ELF-1 (cell line): ENCODE results near the gene AGPAT3.

Experiments
- DNase-seq: peaks from one replicate; pipeline ENCODE4 v3.0.0-alpha.2; 2016; ENCODE audit warnings: low read depth, low spot score

The AGPAT3 gene

DNA sequence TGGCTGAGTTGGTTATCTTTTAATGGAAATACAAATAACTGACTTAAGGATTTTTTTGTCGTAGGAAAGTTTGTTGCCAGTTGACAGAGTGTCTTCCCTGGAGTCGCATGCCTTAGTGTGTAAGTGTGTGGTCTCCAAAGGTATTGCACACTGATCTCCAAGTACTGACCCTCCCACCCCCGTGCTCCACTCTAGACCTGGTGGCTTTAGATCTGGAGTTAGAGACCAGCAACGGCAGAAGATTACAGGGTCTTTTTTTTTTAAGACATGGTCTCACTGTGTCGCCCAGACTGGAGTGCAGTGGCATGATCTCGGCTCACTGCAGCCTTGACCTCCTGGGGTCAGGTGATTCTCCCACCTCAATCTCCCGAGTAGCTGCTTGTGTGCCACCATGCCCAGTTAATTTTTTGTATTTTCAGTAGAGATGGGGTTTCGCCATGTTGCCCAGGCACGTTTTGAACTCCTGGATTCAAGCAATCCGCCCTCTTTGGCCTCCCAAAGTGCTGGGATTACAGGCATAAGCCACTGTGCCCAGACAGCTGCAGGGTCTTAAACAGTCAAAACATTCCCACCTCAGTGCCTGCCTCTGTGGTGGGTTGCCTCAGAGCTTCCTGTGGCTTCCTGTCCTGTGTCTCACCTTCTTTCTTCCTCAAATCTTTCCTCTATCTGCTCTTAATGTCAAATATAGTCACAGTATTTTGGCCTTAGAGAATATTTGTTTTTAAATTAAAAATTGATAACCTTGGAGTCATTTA lies 154.0 kb downstream of the AGPAT3 start:
- no peak for DNase-seq

DNA sequence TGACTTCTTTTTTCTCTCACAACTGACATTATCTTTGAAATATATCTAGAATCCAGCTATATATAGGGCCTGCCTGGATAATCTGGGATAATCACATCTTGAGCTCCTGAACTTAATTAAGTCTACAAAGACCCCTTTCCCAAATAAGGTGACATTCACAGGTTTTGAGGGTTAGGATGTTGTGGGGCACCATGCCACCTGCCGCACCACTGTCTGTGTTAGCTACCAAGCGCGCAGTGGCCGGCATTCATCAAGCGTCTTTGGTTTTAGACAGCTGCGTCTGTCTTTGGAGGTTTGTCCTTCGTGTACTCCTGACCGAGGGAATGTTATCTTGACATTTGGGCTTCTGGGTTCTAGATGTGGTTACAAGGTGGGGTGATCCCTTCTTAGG lies 154.5 kb downstream of the AGPAT3 start:
- DNase-seq = no peak

DNA sequence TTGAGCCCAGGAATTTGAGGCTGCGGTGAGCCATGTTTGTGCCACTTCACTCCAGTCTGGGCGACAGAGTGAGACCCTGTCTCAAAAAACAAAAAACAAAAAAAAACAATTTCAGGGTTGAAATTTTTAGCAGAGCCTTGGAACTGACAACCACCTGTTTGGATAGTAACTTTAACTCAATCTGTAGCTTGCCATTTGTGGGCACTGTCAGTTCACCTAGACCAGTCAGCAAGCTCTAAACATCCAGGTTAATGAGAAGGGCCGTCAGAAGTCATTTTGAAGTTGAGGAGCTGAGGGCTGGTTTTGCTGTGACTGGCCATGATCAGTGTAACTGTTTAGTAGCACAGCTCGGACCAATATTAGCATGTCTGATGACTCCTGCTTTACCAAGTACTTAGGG lies 155.5 kb downstream of the AGPAT3 start:
- DNase-seq = no peak

DNA sequence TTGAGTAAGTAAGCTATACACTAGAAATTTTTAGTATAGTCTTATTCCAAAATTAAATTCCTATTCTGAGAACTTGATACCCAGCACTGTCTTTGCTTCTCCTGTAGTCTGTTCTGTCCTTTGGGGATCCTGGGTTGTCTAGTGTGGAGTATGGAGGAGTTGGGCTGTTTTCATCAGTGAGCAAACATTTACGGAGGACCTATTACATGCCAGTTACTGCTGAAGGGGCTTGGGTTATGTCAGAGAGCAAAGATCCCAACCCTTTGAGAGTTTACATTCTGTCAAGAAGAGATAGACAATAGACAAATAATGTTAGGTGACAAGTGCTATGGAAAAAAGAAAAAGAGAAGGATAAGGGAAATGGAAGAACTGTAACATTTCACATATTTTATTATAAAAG lies 156.0 kb downstream of the AGPAT3 start:
- DNase-seq = no peak

DNA sequence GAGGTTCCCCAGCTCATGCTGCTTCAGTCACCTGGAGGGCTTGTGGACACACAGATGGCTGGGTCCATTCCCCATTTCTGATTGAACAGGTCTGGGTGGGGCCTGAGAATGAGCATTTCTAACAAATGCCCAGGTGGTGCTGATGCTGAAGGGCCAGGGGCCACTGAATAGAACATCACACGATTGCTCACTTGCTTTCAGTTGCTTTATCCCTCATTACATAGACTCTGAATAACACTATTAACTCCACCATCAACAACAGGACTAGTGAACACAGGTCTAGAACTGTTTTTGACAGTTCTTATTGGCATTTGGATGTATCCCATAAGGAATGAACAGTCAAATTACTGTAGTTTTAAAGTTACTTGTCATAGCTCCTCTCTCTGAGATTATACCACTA lies 159.2 kb downstream of the AGPAT3 start:
- DNase-seq = no peak

DNA sequence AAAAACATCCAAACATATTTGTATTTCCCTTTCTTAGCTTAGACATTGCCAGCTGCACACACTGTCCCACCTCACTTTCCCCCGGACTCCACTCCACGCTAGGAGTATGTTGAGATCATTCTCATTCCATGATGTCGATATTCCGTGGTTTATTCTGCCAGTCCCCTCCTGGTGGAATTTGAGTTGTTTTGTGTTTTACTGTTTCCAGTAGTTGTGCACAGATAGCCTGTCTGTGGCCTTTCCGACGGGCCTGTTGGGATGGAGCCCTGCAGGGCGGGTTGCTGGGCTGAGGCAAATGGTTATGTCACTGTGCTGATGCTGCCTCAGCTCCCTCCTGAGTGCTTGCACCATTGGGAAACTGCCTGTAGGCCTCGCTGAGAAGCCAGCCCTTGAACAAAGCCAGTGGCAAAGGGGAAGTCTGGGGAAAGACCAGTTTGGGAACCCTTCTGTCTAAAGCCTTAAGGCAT lies 159.9 kb downstream of the AGPAT3 start:
- DNase-seq = peak; percentile 79

DNA sequence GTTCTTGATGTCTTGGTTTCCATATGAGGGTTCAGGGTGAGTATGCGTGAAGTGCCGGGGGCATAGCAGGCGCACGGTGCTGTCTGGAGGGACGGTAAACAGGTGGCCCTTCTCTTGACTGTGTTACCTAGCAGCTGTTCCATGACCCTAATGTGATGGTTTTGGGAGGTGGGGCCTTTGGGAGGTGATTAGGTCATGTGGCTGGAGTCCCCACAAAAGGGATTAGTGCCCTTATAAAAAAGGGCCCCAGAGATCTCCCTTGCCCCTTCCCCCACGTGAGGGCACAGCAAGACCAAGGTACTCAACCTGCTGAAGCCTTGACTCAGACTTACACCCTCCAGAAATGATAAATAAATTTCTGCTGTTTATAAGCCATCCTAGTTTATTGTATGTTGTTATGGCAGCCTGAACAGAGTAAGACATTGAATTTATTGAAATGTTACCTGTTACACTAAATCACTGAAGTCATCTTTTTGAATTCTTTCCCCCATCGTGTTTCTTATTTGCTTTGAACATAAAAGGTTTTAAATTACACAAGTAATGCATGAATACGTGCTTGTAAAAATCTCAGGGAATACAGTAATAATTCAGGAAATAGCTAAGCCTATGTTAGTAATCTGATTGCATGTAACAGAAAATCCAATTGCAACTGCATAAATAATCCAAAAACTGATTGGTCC lies 162.7 kb downstream of the AGPAT3 start:
- DNase-seq = no peak

DNA sequence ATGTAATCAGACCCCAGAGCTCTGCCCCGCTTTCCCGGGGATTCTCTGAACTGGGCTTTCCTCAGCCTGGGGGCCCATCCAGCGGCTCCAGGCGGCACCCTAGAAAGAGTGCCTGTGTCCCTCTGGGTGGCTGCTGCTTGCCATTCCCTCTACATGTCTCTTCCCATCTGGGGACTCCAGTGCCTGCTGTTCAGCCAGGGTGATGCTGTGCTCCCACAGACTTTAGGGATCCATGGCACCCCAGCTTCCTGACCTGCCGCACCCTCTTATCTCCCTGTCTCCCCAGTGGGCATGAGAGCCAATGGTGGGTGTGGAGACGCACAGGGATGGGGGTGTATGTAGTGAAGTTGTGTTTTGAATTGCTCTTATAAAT lies 163.2 kb downstream of the AGPAT3 start:
- no peak for DNase-seq

DNA sequence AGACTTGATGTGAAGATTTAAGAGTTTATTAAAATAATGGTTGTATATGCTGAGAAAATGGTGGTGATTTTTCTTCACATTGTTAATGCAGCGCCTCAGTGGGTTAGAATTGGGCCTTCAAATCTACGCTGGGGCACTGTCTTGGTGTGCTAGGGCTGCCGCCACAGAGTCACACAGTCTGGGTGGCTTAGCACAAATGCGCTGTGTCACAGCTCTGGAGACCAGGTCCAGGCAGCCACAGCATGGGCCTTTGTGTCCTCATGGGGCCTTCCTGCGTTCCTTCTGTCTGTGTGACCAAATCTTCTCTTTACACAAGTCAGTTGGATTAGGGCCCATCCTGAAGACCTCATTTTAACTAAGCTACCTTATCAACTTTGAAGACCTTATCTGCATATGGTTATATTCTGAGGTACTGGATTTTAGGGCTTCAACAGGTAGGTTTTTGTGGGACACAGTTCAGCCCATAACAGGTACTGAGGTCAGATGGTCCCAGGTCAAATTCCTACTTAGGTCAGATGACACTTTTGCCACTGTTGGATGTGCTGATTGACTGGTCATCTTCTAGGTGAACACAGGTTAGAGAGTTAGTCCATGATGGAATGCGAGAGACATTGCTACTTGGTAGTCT lies 164.6 kb downstream of the AGPAT3 start:
- no peak for DNase-seq

DNA sequence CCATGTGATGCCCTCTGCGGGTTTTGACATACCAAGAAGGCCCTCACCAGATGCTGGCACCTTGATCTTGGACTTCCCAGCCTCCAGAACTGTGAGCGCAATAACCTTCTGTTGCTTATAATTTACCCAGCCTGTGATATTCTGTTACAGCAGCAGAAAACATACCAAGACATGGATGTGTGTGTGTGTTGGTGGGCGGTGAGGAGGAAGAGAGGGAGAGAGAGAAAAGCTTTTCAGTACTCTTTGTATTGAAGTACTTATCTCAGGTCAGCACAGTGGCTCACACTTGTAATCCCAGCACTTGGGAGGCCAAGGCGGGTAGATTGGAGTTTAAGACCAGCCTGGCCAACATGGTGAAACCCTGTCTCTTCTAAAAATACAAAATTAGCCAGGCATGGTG lies 170.2 kb downstream of the AGPAT3 start:
- DNase-seq = no peak
